Fibroblast of lung (primary cell): ENCODE data around the gene DNMT1. TPM values are rescaled to one million over a fixed set of nuclear protein-coding genes. Genes with fewer than 3 reads are reported as not detected.

Source experiments
- DNase-seq, 2 donors: peaks; one replicate each; pipeline versions ENCODE4 v3.0.0 to v3.0.0-alpha.2; 2010; ENCODE audit warnings: low read depth in 2 of 2
- H2AFZ ChIP-seq: 2 replicates; pipeline ENCODE4 v1.5.1; 2012; ENCODE audit warnings: low read length, control low read depth, inconsistent platforms
- H3K27ac ChIP-seq: 2 replicates; pipeline ENCODE4 v1.5.1; 2011; ENCODE audit warnings: low read length, control low read depth; ENCODE audit not compliant: insufficient read depth
- H3K27me3 ChIP-seq: 2 replicates; pipeline ENCODE4 v1.5.1; 2011; ENCODE audit warnings: mild to moderate bottlenecking, low read length; ENCODE audit not compliant: control insufficient read depth, insufficient read depth
- H3K36me3 ChIP-seq: 2 replicates; pipeline ENCODE4 v1.5.1; 2011; ENCODE audit warnings: low read length; ENCODE audit not compliant: control insufficient read depth, insufficient read depth
- H3K4me1 ChIP-seq: 2 replicates; pipeline ENCODE4 v1.5.1; 2011; ENCODE audit warnings: low read length; ENCODE audit not compliant: control insufficient read depth, insufficient read depth; ENCODE audit errors: extremely low read depth
- H3K4me2 ChIP-seq: 2 replicates; pipeline ENCODE4 v1.5.1; 2011; ENCODE audit warnings: low read length, control low read depth; ENCODE audit not compliant: insufficient read depth; ENCODE audit errors: extremely low read depth
- H3K4me3 ChIP-seq, 4 experiments: fragments of 200-600 bp in 1 of 4; sonication (generic) in 1 of 4; replicated peaks in 1 of 4; 2 replicates each; pipeline ENCODE4 v1.5.1; 2011 to 2016; ENCODE audit warnings: low read length in 4 of 4, low read depth in 3 of 4, mild to moderate bottlenecking in 3 of 4, control low read depth in 2 of 4, inconsistent platforms in 1 of 4, mixed read lengths in 1 of 4; ENCODE audit not compliant: insufficient read depth in 1 of 4; ENCODE audit errors: control extremely low read depth in 1 of 4
- H3K79me2 ChIP-seq: 2 replicates; pipeline ENCODE4 v1.5.1; 2012; ENCODE audit warnings: mild to moderate bottlenecking, low read length, inconsistent platforms; ENCODE audit not compliant: control insufficient read depth, insufficient read depth
- H3K9ac ChIP-seq: 2 replicates; pipeline ENCODE4 v1.5.1; 2011; ENCODE audit warnings: mild to moderate bottlenecking, low read length, control low read depth; ENCODE audit not compliant: insufficient read depth
- H3K9me3 ChIP-seq: 2 replicates; pipeline ENCODE4 v1.5.1; 2012; ENCODE audit warnings: low read depth, low read length; ENCODE audit not compliant: control insufficient read depth, insufficient read depth
- H4K20me1 ChIP-seq: 2 replicates; pipeline ENCODE4 v1.5.1; 2011; ENCODE audit warnings: low read length; ENCODE audit not compliant: control insufficient read depth, insufficient read depth; ENCODE audit errors: extremely low read depth
- CTCF ChIP-seq, 2 donors: IDR thresholded peaks in 1 of 2; conservative IDR thresholded peaks in 1 of 2; 1 replicate in 1 of 2; 2 replicates in 1 of 2; pipeline ENCODE4 v1.5.1; 2011 to 2012; ENCODE audit warnings: low read length in 2 of 2, control low read depth in 1 of 2, inconsistent platforms in 1 of 2, low read depth in 1 of 2, mild to moderate bottlenecking in 1 of 2
- EZH2 ChIP-seq: IDR thresholded peaks from 2 replicates; pipeline ENCODE4 v1.5.1; 2012; ENCODE audit warnings: low read length, control low read depth, mild to moderate bottlenecking; ENCODE audit errors: missing control alignments
- polyA plus RNA-seq, 2 donors: library from polyadenylated mRNA; depleted of rRNA in 1 of 2; stranded (reverse) in 1 of 2; unstranded in 1 of 2; fragments of >200 nt; gene quantifications; 2 replicates each; pipeline ENCODE4 v1.2.1, GENCODE V29; 2011 to 2012; ENCODE audit warnings: missing spikeins in 1 of 2
- total RNA-seq: library from RNA; depleted of rRNA; stranded (reverse); fragments of >200 nt; gene quantifications from 2 replicates; pipeline ENCODE4 v1.2.1, GENCODE V29; 2014

Gene DNMT1
- total and polyA plus RNA-seq, 2 donors (not counting 1 experiment from before 2014, with no cell fraction given), result 33.7 to 36.7 TPM

- Histone ChIP-seq H3K9ac (no peak overlapping the region), H3K36me3 (peaks cover 45% of the 10 kb centered on the region), H3K79me2 (peaks cover 3% of the 10 kb centered on the region), H3K9me3 (no peaks in the 10 kb centered on the region), H2AFZ (no peak overlapping the region), H3K4me3 (no peak overlapping the region), H3K4me2 (no peak overlapping the region), H3K27me3 (no peaks in the 10 kb centered on the region), H3K4me1 (peaks cover 2% of the 10 kb centered on the region), H4K20me1 (no peaks in the 10 kb centered on the region), H3K27ac (no peak overlapping the region)
- peak in 1 of 2 donors; percentile 23 for DNase-seq
- no peak for TF ChIP-seq EZH2
- TF ChIP-seq CTCF (conservative IDR thresholded peaks at IDR 0.05 in 1 of 2, IDR thresholded peaks at IDR 0.05 in 1 of 2; ENCODE audit: low read depth in 1 of 2, low read length in 2 of 2), result peak; percentile 61 to 64
Measured at GRCh38 chr19:10112895-10113591, 81.7 kb downstream of the DNMT1 start.

- Histone ChIP-seq H3K27ac (no peak overlapping the region), H3K4me1 (peaks cover 6% of the 10 kb centered on the region), H4K20me1 (no peaks in the 10 kb centered on the region), H3K36me3 (peaks cover 52% of the 10 kb centered on the region), H3K9ac (no peak overlapping the region), H3K9me3 (no peaks in the 10 kb centered on the region), H3K4me3 (no peak overlapping the region), H3K27me3 (no peaks in the 10 kb centered on the region), H3K79me2 (peaks cover 12% of the 10 kb centered on the region), H3K4me2 (no peak overlapping the region), H2AFZ (no peak overlapping the region)
- no peak for TF ChIP-seq CTCF (conservative IDR thresholded peaks at IDR 0.05 in 1 of 2, IDR thresholded peaks at IDR 0.05 in 1 of 2; ENCODE audit: low read depth in 1 of 2, low read length in 2 of 2)
- TF ChIP-seq EZH2, result no peak
- no peak for DNase-seq
Measured at GRCh38 chr19:10112037-10112761, 82.6 kb downstream of the DNMT1 start.

GRCh38 chr19:10111405-10111811 lies 83.3 kb downstream of the DNMT1 start, which contains the start of gene P2RY11:
Gene P2RY11 (plus strand): TSS chr19:10111693. CDS start chr19:10111722, 29 bp downstream.
- H3K79me2 ChIP-seq, result peaks cover 20% of the 10 kb centered on the region
- DNase-seq, result no peak
- H3K9me3 ChIP-seq, result no peaks in the 10 kb centered on the region
- peaks cover 49% of the 10 kb centered on the region for H3K36me3 ChIP-seq
- no peak within 1 kb of the TSS for H3K9ac ChIP-seq
- H4K20me1 ChIP-seq, result no peaks in the 10 kb centered on the region
- H3K4me3 ChIP-seq, result no peak within 1 kb of the TSS
- H2AFZ ChIP-seq, result no peak within 1 kb of the TSS
- H3K4me1 ChIP-seq, result peaks cover 8% of the 10 kb centered on the region
- H3K27me3 ChIP-seq, result no peaks in the 10 kb centered on the region
- TF ChIP-seq EZH2 (no peak), CTCF (conservative IDR thresholded peaks at IDR 0.05 in 1 of 2, IDR thresholded peaks at IDR 0.05 in 1 of 2; ENCODE audit: low read depth in 1 of 2, low read length in 2 of 2) (no peak)
- no peak within 1 kb of the TSS for H3K4me2 ChIP-seq
- no peak within 1 kb of the TSS for H3K27ac ChIP-seq
